Hepatocyte (in vitro differentiated cells): ENCODE data around the gene GALNTL6. TPM values are rescaled to one million over a fixed set of nuclear protein-coding genes. Genes with fewer than 3 reads are reported as not detected.

Experiments
- DNase-seq: peaks from one replicate; pipeline ENCODE4 v3.0.0-alpha.2; 2016; ENCODE audit warnings: low spot score
- H2AFZ ChIP-seq: fragments of 200-600 bp; sonication (generic); 2 replicates; pipeline ENCODE4 v1.6.0; 2016; ENCODE audit warnings: antibody characterized with exemption, mild to moderate bottlenecking
- H3K27ac ChIP-seq: fragments of 200-600 bp; sonication (generic); 2 replicates; pipeline ENCODE4 v1.5.1; 2016; ENCODE audit warnings: mild to moderate bottlenecking
- H3K27me3 ChIP-seq: fragments of 200-600 bp; sonication (generic); 2 replicates; pipeline ENCODE4 v1.6.1; 2016
- H3K36me3 ChIP-seq: fragments of 200-600 bp; sonication (generic); replicated peaks from 2 replicates; pipeline ENCODE4 v1.5.1; 2016; ENCODE audit warnings: low read depth; ENCODE audit not compliant: insufficient read depth
- H3K4me1 ChIP-seq: fragments of 200-600 bp; sonication (generic); 2 replicates; pipeline ENCODE4 v1.5.1; 2016; ENCODE audit warnings: mild to moderate bottlenecking, moderate library complexity; ENCODE audit not compliant: insufficient read depth
- H3K4me2 ChIP-seq: fragments of 200-600 bp; sonication (generic); 2 replicates; pipeline ENCODE4 v1.6.0; 2016
- H3K4me3 ChIP-seq: fragments of 200-600 bp; sonication (generic); 2 replicates; pipeline ENCODE4 v1.5.1; 2016; ENCODE audit warnings: mild to moderate bottlenecking
- H3K79me2 ChIP-seq: fragments of 200-600 bp; sonication (generic); 2 replicates; pipeline ENCODE4 v1.6.0; 2017; ENCODE audit warnings: mild to moderate bottlenecking
- H3K9me2 ChIP-seq: fragments of 200-600 bp; sonication (generic); replicated peaks from 2 replicates; pipeline ENCODE4 v1.6.0; 2017; ENCODE audit warnings: mild to moderate bottlenecking; ENCODE audit not compliant: insufficient read depth
- H3K9me3 ChIP-seq: fragments of 200-600 bp; sonication (generic); 2 replicates; pipeline ENCODE4 v1.5.1; 2016; ENCODE audit warnings: low read depth, mild to moderate bottlenecking
- H4K20me1 ChIP-seq: fragments of 200-600 bp; sonication (generic); 2 replicates; pipeline ENCODE4 v1.6.0; 2016; ENCODE audit warnings: mild to moderate bottlenecking; ENCODE audit not compliant: insufficient read depth, poor library complexity, severe bottlenecking
- EZH2 ChIP-seq: fragments of 200-600 bp; sonication (generic); IDR thresholded peaks from 2 replicates; pipeline ENCODE4 v1.6.1; 2016; ENCODE audit warnings: antibody characterized with exemption, mild to moderate bottlenecking, borderline replicate concordance
- EZH2phosphoT487 ChIP-seq: fragments of 200-600 bp; sonication (generic); IDR thresholded peaks from one replicate; pipeline ENCODE4 v1.6.1; 2018; ENCODE audit warnings: antibody characterized with exemption, mild to moderate bottlenecking, low read depth, moderate library complexity; ENCODE audit not compliant: unreplicated experiment, severe bottlenecking
- WGBS: methylation state at CpG from one replicate; pipeline ENCODE4 v1.1.6; 2016; ENCODE audit warnings: low lambda C conversion rate; ENCODE audit errors: missing lambda C conversion rate; 5-methylcytosine and 5-hydroxymethylcytosine counted together
- polyA plus RNA-seq: library from polyadenylated mRNA; unstranded; fragments of >200 nt; fragmentation: Nextera tagmentation; extraction: Ambion mirVana; gene quantifications from 2 replicates; pipeline ENCODE4 v1.2.1, GENCODE V29; 2016
- total RNA-seq: library from RNA; depleted of rRNA; stranded (reverse); fragments of >200 nt; gene quantifications from 2 replicates; pipeline ENCODE4 v1.2.3, GENCODE V29; 2014
- TF ChIP-seq, protein P1 (sequence below): fragments of 200-600 bp; sonication (generic); IDR thresholded peaks from 2 replicates; pipeline ENCODE4 v1.5.1; 2016; ENCODE audit warnings: antibody characterized with exemption, mild to moderate bottlenecking; ENCODE audit not compliant: poor library complexity

Gene GALNTL6
- total and polyA plus RNA-seq, 2 experiments from 2014 or later: 0.53 to 0.74 TPM

DNA sequence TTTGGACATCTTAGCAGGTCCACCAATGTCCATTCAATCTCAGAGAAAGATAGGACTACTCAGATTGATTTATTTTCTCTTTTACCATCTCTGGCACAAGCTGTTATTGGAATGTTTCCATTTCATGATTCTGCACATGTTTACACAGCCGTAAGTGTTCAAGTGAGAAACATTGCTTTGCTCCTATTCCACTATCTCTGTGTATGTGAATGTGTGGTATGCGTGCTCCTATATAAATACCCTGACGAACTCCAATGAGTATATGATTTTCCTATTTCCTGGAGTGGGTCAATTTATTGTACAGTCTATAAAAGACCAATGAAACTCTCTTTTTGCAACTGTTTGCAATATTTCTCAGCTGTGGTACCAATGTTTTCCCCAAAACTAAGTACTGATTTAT is 1134.4 kb downstream of the GALNTL6 start:
- H3K9me3 ChIP-seq: no peaks in the 10 kb centered on the region
- DNase-seq: no peak
- 59% methylated on average over 3 of the region's 3 CpGs for WGBS
- H3K4me3 ChIP-seq: no peak overlapping the region
- no peak overlapping the region for H3K4me2 ChIP-seq
- H2AFZ ChIP-seq: no peak overlapping the region
- TF ChIP-seq EZH2phosphoT487 (no peak), EZH2 (no peak)
- TF ChIP-seq, protein P1, sequence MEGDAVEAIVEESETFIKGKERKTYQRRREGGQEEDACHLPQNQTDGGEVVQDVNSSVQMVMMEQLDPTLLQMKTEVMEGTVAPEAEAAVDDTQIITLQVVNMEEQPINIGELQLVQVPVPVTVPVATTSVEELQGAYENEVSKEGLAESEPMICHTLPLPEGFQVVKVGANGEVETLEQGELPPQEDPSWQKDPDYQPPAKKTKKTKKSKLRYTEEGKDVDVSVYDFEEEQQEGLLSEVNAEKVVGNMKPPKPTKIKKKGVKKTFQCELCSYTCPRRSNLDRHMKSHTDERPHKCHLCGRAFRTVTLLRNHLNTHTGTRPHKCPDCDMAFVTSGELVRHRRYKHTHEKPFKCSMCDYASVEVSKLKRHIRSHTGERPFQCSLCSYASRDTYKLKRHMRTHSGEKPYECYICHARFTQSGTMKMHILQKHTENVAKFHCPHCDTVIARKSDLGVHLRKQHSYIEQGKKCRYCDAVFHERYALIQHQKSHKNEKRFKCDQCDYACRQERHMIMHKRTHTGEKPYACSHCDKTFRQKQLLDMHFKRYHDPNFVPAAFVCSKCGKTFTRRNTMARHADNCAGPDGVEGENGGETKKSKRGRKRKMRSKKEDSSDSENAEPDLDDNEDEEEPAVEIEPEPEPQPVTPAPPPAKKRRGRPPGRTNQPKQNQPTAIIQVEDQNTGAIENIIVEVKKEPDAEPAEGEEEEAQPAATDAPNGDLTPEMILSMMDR: no peak
- H4K20me1 ChIP-seq: no peaks in the 10 kb centered on the region
- H3K79me2 ChIP-seq: no peaks in the 10 kb centered on the region
- no peaks in the 10 kb centered on the region for H3K36me3 ChIP-seq
- H3K4me1 ChIP-seq: no peaks in the 10 kb centered on the region
- H3K9me2 ChIP-seq: no peaks in the 10 kb centered on the region
- no peak overlapping the region for H3K27ac ChIP-seq
- H3K27me3 ChIP-seq: peaks cover 11% of the 10 kb centered on the region

DNA sequence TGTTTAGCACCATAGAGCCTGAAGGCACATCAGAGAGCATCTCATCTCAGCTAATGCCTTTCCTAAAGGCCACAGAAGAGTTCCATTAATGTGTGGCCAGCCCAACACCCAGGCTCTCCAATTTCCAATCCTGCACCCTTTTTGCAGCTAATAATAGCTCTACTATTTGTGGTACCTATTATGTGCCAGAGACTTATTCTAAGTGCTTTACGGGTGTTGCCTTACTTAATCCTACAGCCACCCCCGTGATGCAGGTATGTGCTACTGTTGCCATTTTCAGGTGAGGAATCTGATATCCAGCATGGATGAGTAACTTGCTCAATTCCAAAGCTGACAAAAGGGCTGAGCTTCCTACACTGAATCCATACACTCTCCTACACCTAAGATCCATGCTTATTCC is 1137.8 kb downstream of the GALNTL6 start:
- no peaks in the 10 kb centered on the region for H3K4me1 ChIP-seq
- H3K79me2 ChIP-seq: no peaks in the 10 kb centered on the region
- TF ChIP-seq, protein P1: no peak
- TF ChIP-seq EZH2 (no peak), EZH2phosphoT487 (no peak)
- no peaks in the 10 kb centered on the region for H3K9me3 ChIP-seq
- H3K27ac ChIP-seq: no peak overlapping the region
- H3K4me2 ChIP-seq: no peak overlapping the region
- H3K4me3 ChIP-seq: no peak overlapping the region
- no peaks in the 10 kb centered on the region for H3K9me2 ChIP-seq
- no peaks in the 10 kb centered on the region for H3K36me3 ChIP-seq
- WGBS: 75% methylated on average over 2 of the region's 2 CpGs
- no peaks in the 10 kb centered on the region for H4K20me1 ChIP-seq
- DNase-seq: no peak
- peaks cover 7% of the 10 kb centered on the region for H3K27me3 ChIP-seq
- H2AFZ ChIP-seq: no peak overlapping the region

DNA sequence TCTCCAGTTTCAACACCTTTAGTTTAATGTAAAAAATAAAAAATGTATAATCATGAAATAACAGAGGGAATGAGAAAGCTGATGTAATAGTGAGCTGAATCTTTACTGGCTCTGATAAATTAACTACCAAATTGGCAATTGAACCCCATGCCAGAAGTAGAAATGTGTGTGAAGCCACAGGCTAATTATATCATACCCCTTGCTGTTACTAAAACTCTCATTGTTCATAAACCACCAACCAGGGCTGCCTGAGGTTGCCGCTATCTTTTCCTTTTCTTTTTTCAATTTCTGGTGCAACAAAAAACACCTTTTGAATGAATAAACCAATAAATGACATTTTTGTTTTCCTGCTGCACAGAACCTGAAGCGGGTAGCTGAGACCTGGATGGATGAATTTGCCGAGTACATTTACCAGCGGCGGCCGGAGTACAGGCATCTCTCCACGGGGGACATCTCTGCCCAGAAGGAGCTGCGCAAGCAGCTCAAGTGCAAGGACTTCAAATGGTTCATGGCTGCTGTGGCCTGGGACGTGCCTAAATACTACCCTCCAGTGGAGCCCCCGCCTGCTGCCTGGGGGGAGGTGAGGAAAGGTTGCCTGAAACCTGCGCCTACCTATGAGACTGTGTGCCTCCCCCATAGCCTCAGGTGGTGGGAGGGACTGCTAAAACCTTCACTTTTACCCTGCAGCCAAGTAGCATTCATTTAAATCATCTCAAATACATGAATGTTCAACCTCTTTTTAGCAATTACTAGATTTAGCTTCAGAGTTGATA is 1138.7 kb downstream of the GALNTL6 start:
- Histone ChIP-seq H4K20me1 (no peaks in the 10 kb centered on the region), H3K4me2 (no peak overlapping the region), H3K9me3 (no peaks in the 10 kb centered on the region), H3K4me1 (no peaks in the 10 kb centered on the region), H2AFZ (no peak overlapping the region), H3K4me3 (no peak overlapping the region), H3K27ac (no peak overlapping the region), H3K79me2 (no peaks in the 10 kb centered on the region), H3K27me3 (no peaks in the 10 kb centered on the region), H3K36me3 (no peaks in the 10 kb centered on the region), H3K9me2 (no peaks in the 10 kb centered on the region)
- TF ChIP-seq, protein P1: no peak
- TF ChIP-seq EZH2phosphoT487 (no peak), EZH2 (no peak)
- 89% methylated on average over 11 of the region's 11 CpGs for WGBS
- no peak for DNase-seq
